ENCODE results near the gene CEP41. TPM values are rescaled to one million over a fixed set of nuclear protein-coding genes. Genes with fewer than 3 reads are reported as not detected.

CEP41 gene
- polyA plus RNA-seq, 1 donor from 2014 or later: 47.0 TPM

GRCh38 chr7:130398526-130399090 lies 42.2 kb downstream of the CEP41 start:
- H3K4me2 ChIP-seq (ENCODE audit: low read length): no peak overlapping the region
- no peaks in the 10 kb centered on the region for H3K79me2 ChIP-seq (replicated peaks; ENCODE audit: insufficient read depth, low read length)
- H3K36me3 ChIP-seq (ENCODE audit: insufficient read depth, low read length): peaks cover 20% of the 10 kb centered on the region
- H3K9me2 ChIP-seq (ENCODE audit: insufficient read depth, low read length): no peaks in the 10 kb centered on the region
- H3K4me3 ChIP-seq (ENCODE audit: low read length): no peak overlapping the region
- H3K27me3 ChIP-seq (ENCODE audit: insufficient read depth, low read depth, low read length): no peaks in the 10 kb centered on the region
- no peak overlapping the region for H2AFZ ChIP-seq (ENCODE audit: low read depth, low read length)
- H3K9me3 ChIP-seq (ENCODE audit: low read length): no peaks in the 10 kb centered on the region
- H3F3A ChIP-seq (ENCODE audit: insufficient read depth, low read length, poor library complexity, severe bottlenecking): no peaks in the 10 kb centered on the region
- TF ChIP-seq POLR2AphosphoS5 (IDR thresholded peaks at IDR 0.05) (no peak), EP300 (conservative IDR thresholded peaks at IDR 0.05; ENCODE audit: poor library complexity, severe bottlenecking) (no peak), SMC3 (conservative IDR thresholded peaks at IDR 0.05; ENCODE audit: poor library complexity) (no peak), RAD21 (conservative IDR thresholded peaks at IDR 0.05) (no peak), MXI1 (conservative IDR thresholded peaks at IDR 0.05; ENCODE audit: poor library complexity, severe bottlenecking) (no peak), EZH2 (IDR thresholded peaks at IDR 0.05; ENCODE audit: borderline replicate concordance, insufficient read depth, low read length, poor library complexity, severe bottlenecking) (no peak), CTCF (IDR thresholded peaks at IDR 0.05; ENCODE audit: poor library complexity, severe bottlenecking) (no peak), TAF1 (IDR thresholded peaks at IDR 0.05; ENCODE audit: low read depth) (no peak)
- TF ChIP-seq, protein P1, sequence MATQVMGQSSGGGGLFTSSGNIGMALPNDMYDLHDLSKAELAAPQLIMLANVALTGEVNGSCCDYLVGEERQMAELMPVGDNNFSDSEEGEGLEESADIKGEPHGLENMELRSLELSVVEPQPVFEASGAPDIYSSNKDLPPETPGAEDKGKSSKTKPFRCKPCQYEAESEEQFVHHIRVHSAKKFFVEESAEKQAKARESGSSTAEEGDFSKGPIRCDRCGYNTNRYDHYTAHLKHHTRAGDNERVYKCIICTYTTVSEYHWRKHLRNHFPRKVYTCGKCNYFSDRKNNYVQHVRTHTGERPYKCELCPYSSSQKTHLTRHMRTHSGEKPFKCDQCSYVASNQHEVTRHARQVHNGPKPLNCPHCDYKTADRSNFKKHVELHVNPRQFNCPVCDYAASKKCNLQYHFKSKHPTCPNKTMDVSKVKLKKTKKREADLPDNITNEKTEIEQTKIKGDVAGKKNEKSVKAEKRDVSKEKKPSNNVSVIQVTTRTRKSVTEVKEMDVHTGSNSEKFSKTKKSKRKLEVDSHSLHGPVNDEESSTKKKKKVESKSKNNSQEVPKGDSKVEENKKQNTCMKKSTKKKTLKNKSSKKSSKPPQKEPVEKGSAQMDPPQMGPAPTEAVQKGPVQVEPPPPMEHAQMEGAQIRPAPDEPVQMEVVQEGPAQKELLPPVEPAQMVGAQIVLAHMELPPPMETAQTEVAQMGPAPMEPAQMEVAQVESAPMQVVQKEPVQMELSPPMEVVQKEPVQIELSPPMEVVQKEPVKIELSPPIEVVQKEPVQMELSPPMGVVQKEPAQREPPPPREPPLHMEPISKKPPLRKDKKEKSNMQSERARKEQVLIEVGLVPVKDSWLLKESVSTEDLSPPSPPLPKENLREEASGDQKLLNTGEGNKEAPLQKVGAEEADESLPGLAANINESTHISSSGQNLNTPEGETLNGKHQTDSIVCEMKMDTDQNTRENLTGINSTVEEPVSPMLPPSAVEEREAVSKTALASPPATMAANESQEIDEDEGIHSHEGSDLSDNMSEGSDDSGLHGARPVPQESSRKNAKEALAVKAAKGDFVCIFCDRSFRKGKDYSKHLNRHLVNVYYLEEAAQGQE (IDR thresholded peaks at IDR 0.05; ENCODE audit: borderline replicate concordance): no peak
- H3K9ac ChIP-seq (ENCODE audit: low read length): peak overlapping the region; percentile 30
- no peaks in the 10 kb centered on the region for H4K20me1 ChIP-seq (ENCODE audit: insufficient read depth)
- peak overlapping the region; percentile 72 for H3K27ac ChIP-seq (ENCODE audit: low read length)

DNA sequence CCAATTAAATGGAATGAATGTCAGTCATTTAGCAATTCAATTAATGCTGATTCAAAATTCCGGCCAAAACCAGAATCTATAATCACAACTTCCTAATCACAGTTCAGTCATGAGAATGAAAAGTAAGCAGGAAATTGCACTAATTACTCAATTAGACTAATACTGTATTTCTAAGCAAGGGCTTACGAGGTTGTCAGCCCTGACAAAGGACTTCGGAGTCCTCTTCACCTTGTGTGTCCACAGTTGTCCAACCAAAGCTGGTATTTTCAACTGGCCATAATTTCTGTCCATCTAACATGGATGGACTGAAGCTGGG lies 43.1 kb downstream of the CEP41 start:
- Histone ChIP-seq H3F3A (ENCODE audit: insufficient read depth, low read length, poor library complexity, severe bottlenecking) (no peaks in the 10 kb centered on the region), H3K4me3 (ENCODE audit: low read length) (peak overlapping the region; percentile 36), H3K9me2 (ENCODE audit: insufficient read depth, low read length) (no peaks in the 10 kb centered on the region), H3K9me3 (ENCODE audit: low read length) (no peaks in the 10 kb centered on the region), H3K27ac (ENCODE audit: low read length) (peak overlapping the region; percentile 72), H3K79me2 (replicated peaks; ENCODE audit: insufficient read depth, low read length) (no peaks in the 10 kb centered on the region), H3K4me2 (ENCODE audit: low read length) (no peak overlapping the region), H3K9ac (ENCODE audit: low read length) (peak overlapping the region; percentile 30), H4K20me1 (ENCODE audit: insufficient read depth) (no peaks in the 10 kb centered on the region), H2AFZ (ENCODE audit: low read depth, low read length) (no peak overlapping the region), H3K27me3 (ENCODE audit: insufficient read depth, low read depth, low read length) (no peaks in the 10 kb centered on the region), H3K36me3 (ENCODE audit: insufficient read depth, low read length) (peaks cover 13% of the 10 kb centered on the region)
- TF ChIP-seq MXI1 (conservative IDR thresholded peaks at IDR 0.05; ENCODE audit: poor library complexity, severe bottlenecking) (no peak), POLR2AphosphoS5 (IDR thresholded peaks at IDR 0.05) (no peak), SMC3 (conservative IDR thresholded peaks at IDR 0.05; ENCODE audit: poor library complexity) (no peak), CTCF (IDR thresholded peaks at IDR 0.05; ENCODE audit: poor library complexity, severe bottlenecking) (no peak), RAD21 (conservative IDR thresholded peaks at IDR 0.05) (no peak), EZH2 (IDR thresholded peaks at IDR 0.05; ENCODE audit: borderline replicate concordance, insufficient read depth, low read length, poor library complexity, severe bottlenecking) (no peak), TAF1 (IDR thresholded peaks at IDR 0.05; ENCODE audit: low read depth) (no peak), EP300 (conservative IDR thresholded peaks at IDR 0.05; ENCODE audit: poor library complexity, severe bottlenecking) (no peak)
- TF ChIP-seq, protein P1 (IDR thresholded peaks at IDR 0.05; ENCODE audit: borderline replicate concordance): no peak

All from neural cell (in vitro differentiated cells).